Measurements from ENCODE around the gene HACD3.

DNA sequence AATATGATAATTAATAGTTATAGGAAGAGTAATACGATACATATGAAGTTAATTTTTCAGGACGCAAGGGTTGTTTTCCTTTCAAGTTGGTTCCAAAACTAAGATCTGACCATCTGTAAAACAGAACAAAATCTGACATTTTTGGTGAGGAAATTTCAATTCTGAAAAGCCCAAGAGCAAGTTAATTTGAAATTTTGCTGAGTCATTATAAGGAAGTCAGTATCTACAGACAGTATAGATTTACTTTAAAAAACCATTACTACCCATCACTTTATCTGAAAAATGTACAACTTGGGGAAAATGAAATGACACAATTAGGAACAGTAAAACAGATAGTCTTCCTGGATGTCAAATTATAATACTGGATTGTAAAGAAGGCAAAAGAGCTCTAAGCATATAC lies 68.2 kb downstream of the HACD3 start:
- TF ChIP-seq, protein P1, sequence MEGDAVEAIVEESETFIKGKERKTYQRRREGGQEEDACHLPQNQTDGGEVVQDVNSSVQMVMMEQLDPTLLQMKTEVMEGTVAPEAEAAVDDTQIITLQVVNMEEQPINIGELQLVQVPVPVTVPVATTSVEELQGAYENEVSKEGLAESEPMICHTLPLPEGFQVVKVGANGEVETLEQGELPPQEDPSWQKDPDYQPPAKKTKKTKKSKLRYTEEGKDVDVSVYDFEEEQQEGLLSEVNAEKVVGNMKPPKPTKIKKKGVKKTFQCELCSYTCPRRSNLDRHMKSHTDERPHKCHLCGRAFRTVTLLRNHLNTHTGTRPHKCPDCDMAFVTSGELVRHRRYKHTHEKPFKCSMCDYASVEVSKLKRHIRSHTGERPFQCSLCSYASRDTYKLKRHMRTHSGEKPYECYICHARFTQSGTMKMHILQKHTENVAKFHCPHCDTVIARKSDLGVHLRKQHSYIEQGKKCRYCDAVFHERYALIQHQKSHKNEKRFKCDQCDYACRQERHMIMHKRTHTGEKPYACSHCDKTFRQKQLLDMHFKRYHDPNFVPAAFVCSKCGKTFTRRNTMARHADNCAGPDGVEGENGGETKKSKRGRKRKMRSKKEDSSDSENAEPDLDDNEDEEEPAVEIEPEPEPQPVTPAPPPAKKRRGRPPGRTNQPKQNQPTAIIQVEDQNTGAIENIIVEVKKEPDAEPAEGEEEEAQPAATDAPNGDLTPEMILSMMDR (conservative IDR thresholded peaks at IDR 0.05) = no peak
- TF ChIP-seq EZH2 (IDR thresholded peaks at IDR 0.05; ENCODE audit: low read depth) = no peak

All from PC-9 (cell line).